Ovary (tissue), 3 donors: ENCODE measurements around the gene TBL2.

Experiments used
- CTCF ChIP-seq, 3 donors: fragments of 450-650 bp in 2 of 3; fragments of 200-600 bp in 1 of 3; IDR thresholded peaks; one replicate each; pipeline versions ENCODE4 v1.5.1 to v1.8.0; 2016 to 2022; ENCODE audit warnings: antibody characterized with exemption in 3 of 3, mild to moderate bottlenecking in 1 of 3
- EP300 ChIP-seq: sonication (generic); formaldehyde crosslinking; IDR thresholded peaks from one replicate; pipeline ENCODE4 v1.6.1; 2017; ENCODE audit warnings: antibody characterized with exemption
- POLR2A ChIP-seq: fragments of 450-650 bp; IDR thresholded peaks from one replicate; pipeline ENCODE4 v1.6.1; 2017; ENCODE audit warnings: antibody characterized with exemption, mild to moderate bottlenecking, moderate library complexity
- donor health status: DM: no; HTN: no; CAD: no.

DNA sequence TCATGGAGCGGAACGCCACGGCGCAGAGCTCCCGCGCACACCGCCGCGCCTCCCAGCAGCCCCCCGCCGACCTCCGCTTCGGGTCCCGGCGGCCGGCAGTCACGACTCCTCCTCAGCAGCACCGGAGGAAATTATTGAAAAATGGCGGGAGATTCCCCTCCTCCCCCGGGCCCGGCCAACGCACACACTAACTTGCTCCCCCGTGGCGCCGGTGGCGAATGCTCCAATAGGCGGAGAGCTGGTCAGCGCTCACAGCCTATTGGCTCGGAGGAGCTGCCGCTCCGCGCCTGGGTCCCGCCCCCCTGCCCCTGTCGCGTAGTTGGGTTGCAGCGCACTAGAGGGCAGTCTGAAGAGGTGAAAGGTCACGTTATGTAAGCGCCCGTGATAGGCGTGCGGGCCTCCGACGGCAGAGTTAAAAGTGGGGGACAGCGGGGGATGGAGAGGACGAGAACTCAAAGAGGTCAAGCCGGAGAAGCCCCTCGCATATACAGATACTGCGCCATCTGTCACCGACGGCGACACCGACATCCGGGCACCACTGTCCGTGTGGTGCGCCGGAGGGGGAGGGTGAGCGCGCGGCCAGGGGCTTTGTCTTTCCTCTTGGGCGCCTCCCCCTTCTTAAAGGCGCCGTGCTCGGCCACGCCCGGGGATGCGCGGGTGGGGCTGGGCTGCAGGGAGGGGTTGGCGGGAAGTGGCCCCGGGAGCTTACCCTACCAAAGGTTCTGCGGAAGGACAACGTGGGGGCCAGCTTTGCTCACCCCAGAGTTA lies 56.1 kb downstream of the TBL2 start, which contains the start of gene BAZ1B:
- TF ChIP-seq EP300 (no peak), CTCF (IDR thresholded peaks at IDR 0.05) (peak in 1 of 3 donors; percentile 17), POLR2A (peak; percentile 58)
